ENCODE data around the gene MOCOS.
A peak's percentile ranks its signal among the peaks of the same experiment; 100 is the strongest.

MOCOS gene

DNA sequence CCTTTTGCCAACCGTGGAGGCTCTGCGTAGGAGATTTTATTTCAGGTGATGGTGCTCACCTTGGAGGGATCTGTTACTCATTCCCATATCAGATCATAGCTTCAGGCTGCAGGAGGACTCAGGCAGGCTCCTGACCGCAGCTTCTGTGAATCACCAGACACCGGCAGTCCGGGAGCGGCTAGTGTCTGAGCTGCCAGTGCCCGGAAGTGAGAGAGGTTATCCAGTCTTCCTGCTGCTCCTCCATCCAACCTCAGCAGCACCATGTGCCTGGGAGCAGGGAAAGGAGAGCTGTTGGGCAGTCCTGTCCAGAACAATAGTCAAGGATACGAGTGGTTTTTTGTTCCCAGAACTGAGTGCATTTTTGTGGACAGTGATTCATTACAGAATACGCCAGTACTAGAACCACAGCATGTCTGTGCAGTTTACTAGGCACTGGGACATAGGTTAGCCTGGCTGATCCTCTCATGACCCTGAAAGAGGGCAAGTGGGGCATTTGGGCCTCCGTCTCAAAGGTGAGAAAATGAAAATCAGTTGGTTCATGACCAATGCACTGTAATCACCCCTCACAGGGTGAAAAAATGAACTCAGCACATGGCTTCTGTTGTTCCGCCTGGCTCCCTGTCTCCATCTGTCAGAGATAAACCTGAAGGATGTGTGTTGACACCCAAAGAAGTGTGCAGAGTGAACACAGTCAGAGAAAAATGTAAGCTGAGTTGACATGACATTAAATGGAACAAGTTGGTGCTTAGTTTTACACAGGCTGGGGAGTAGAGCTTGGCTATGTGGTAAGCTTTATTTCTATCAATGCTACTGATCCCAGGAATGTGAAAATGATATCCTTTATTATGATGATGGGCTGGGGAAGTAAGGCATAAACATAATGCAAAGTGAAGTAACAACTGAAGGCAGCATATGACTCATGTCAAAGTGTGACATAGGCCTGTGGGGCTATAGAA, 122.4 kb downstream of the MOCOS start:
- no peak overlapping the region for H3K4me3 ChIP-seq (replicated peaks in 1 of 2; ENCODE audit: low read depth in 2 of 2, low read length in 2 of 2)
- TF ChIP-seq CTCF (IDR thresholded peaks at IDR 0.05; ENCODE audit: low read depth, low read length), result no peak
- peak; percentile 97 to 99 for DNase-seq (ENCODE audit: low read depth in 2 of 2)

DNA sequence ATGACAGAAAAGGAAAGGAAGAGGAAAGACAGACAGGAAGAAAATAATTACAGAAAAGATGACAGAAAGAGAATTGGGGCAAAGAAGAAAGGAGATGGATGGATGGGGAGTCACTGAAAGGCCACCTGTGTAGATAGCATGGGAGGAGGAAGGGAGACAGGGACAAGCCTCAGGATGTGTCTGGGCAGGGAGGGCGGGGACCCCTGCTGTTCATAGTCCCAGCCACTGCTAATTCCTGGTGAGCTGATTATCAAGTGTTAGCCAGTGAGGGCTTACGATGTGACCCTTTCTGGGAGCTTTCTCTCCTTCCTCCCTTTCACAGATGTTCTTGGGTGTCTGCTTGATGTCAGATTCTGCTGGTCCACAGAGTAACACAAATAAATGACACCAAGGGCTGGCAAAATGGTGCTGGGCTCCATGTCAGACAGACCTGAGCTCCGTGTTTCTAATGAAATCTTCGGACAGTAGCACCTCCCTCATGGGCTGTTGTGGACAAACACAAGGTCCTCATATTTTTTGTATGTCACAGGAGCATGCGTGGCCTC, 123.8 kb downstream of the MOCOS start:
- H3K4me3 ChIP-seq (replicated peaks in 1 of 2; ENCODE audit: low read depth in 2 of 2, low read length in 2 of 2), result no peak overlapping the region
- no peak for TF ChIP-seq CTCF (IDR thresholded peaks at IDR 0.05; ENCODE audit: low read depth, low read length)
- DNase-seq (ENCODE audit: low read depth in 2 of 2), result no peak

DNA sequence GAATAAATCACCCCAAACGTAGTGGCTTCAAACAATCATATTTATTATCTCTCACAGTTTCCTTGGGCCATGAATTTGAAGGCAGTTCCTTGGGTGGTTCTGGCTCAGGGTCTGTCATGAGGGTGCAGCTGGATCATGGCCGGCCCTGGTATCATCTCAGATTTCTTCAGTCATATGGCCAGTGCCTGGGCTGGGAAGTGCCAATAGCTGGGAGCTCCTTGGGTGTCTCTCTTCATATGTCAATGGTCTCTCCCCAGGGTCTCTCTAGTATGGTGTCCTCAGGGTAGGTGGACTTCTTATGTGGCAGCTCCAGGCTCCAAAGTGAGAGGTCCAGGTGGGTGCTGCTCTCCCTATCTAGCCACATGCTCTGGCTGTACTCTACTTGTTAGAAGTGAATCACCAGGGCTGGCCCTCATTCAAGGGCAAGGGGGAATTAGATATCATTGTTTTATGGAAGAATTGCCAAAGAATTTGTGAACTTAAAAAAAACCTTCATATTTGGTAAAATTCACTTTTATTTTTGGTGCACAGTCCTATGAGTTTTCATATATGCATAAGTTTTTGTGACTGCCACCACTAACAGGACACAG, 125.6 kb downstream of the MOCOS start:
- no peak overlapping the region for H3K4me3 ChIP-seq (replicated peaks in 1 of 2; ENCODE audit: low read depth in 2 of 2, low read length in 2 of 2)
- DNase-seq (ENCODE audit: low read depth in 2 of 2), result peak; percentile 67 to 70
- TF ChIP-seq CTCF (IDR thresholded peaks at IDR 0.05; ENCODE audit: low read depth, low read length), result no peak

- peak; percentile 75 to 93 for DNase-seq (ENCODE audit: low read depth in 2 of 2)
These were observed 126.8 kb downstream of the MOCOS start for GRCh38 chr18:36314098-36314497.

DNA sequence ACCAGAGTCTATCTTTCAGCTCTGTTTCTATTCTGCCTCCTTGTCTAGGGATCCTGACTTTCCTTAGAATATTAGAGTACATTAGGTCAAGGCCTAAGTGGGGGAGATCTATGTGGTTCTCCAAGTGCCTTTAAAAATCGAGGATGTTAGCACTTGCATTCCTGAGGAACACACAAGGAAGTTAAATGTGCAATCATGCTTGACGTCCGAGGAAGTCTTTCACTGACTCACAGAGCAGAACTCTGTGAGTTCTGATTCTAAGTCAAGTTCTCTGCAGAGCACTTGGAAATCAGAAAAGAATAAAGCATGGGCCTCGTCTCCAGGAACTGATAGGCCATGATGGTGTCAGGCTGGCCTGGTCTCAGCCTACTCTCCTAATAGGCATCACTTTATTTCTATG, 127.5 kb downstream of the MOCOS start:
- no peak for TF ChIP-seq CTCF (IDR thresholded peaks at IDR 0.05; ENCODE audit: low read depth, low read length)
- peak; percentile 92 to 95 for DNase-seq (ENCODE audit: low read depth in 2 of 2)
- H3K4me3 ChIP-seq (replicated peaks in 1 of 2; ENCODE audit: low read depth in 2 of 2, low read length in 2 of 2), result no peak overlapping the region

More at GRCh38 chr18:36314098-36314497, 126.8 kb downstream of the MOCOS start:
- H3K4me3 ChIP-seq (replicated peaks in 1 of 2; ENCODE audit: low read depth in 2 of 2, low read length in 2 of 2), result no peak overlapping the region
- no peak for TF ChIP-seq CTCF (IDR thresholded peaks at IDR 0.05; ENCODE audit: low read depth, low read length)

GRCh38 chr18:36315736-36316135, 128.4 kb downstream of the MOCOS start:
- TF ChIP-seq CTCF (IDR thresholded peaks at IDR 0.05; ENCODE audit: low read depth, low read length), result no peak
- no peak overlapping the region for H3K4me3 ChIP-seq (replicated peaks in 1 of 2; ENCODE audit: low read depth in 2 of 2, low read length in 2 of 2)
- DNase-seq (ENCODE audit: low read depth in 2 of 2), result peak; percentile 26 to 79
